ENCODE results near the gene ACVRL1.

GRCh38 chr12:51884676-51885229 is 22.6 kb upstream of the ACVRL1 start:
- TF ChIP-seq CTCF (IDR thresholded peaks at IDR 0.05) (no peak), POLR2AphosphoS5 (IDR thresholded peaks at IDR 0.05) (peak in 2 of 3 donors; percentile 27 to 37)

Measured in transverse colon (tissue), 4 donors.